Measurements from ENCODE around the gene TRMT2A.

- TF ChIP-seq CTCF (IDR thresholded peaks at IDR 0.05; ENCODE audit: low read length) (peak; percentile 68), EZH2 (IDR thresholded peaks at IDR 0.05; ENCODE audit: borderline replicate concordance, low read length) (no peak)
Measured at GRCh38 chr22:20111045-20111688, 5.9 kb downstream of the TRMT2A start.

Measured in OCI-LY1 (cell line).